GM19239 (cell line): ENCODE measurements around the gene ODAM.
"Not testable (repeated sequence)": the region's sequence is repeated elsewhere in the genome, so short reads cannot be mapped to it uniquely, and the experiment has no call there.

Experiments
- DNase-seq: peaks from one replicate; pipeline ENCODE4 v3.0.0; 2011; ENCODE audit warnings: low spot score; ENCODE audit not compliant: insufficient read length
- FAIRE-seq: peaks from 2 replicates; lab custom pipeline; 2011; peaks lifted over from hg19 to GRCh38; lab: Jason Lieb, UNC

The ODAM gene

GRCh38 chr4:70216550-70216949 lies 21.0 kb downstream of the ODAM start:
- FAIRE-seq, DNase-seq: not testable (repeated sequence)

- DNase-seq, FAIRE-seq: not testable (repeated sequence)
Measured at GRCh38 chr4:70221389-70221788, 25.9 kb downstream of the ODAM start.

- peak; percentile 68 for FAIRE-seq
Measured at GRCh38 chr4:70221818-70222217, 26.3 kb downstream of the ODAM start.

GRCh38 chr4:70225824-70226223 lies 30.3 kb downstream of the ODAM start, which contains the start of gene FDCSP:
Gene FDCSP, plus strand, starts transcription at chr4:70226124. Its CDS starts 5,071 bp downstream, at chr4:70231195.
- DNase-seq, result no peak
- FAIRE-seq, result no peak

More at GRCh38 chr4:70221818-70222217, 26.3 kb downstream of the ODAM start:
- not testable (repeated sequence) for DNase-seq

GRCh38 chr4:70236125-70236524 lies 40.6 kb downstream of the ODAM start:
- FAIRE-seq (no peak), DNase-seq (no peak)

GRCh38 chr4:70239131-70239883 lies 43.8 kb downstream of the ODAM start:
- DNase-seq (no peak), FAIRE-seq (no peak)

GRCh38 chr4:70239884-70240591 lies 44.5 kb downstream of the ODAM start:
- no peak for FAIRE-seq
- DNase-seq, result no peak

- DNase-seq, FAIRE-seq: not testable (repeated sequence)
Measured at GRCh38 chr4:70242297-70242696, 46.8 kb downstream of the ODAM start, which contains the start of gene CSN3. Gene CSN3, plus strand, starts transcription at chr4:70242597. Its CDS starts 2,223 bp downstream, at chr4:70244820.

- FAIRE-seq (no peak), DNase-seq (no peak)
Measured at GRCh38 chr4:70243091-70243490, 47.6 kb downstream of the ODAM start.

GRCh38 chr4:70251250-70251944 lies 55.9 kb downstream of the ODAM start:
- no peak for FAIRE-seq
- no peak for DNase-seq

GRCh38 chr4:70251945-70252277 lies 56.4 kb downstream of the ODAM start:
- no peak for FAIRE-seq

More at GRCh38 chr4:70251945-70252277, 56.4 kb downstream of the ODAM start:
- no peak for DNase-seq
